ENCODE results near the gene ITIH6. TPM values are rescaled to one million over a fixed set of nuclear protein-coding genes. Genes with fewer than 3 reads are reported as not detected.
A peak's percentile ranks its signal among the peaks of the same experiment; 100 is the strongest.

The ITIH6 gene
- total RNA-seq, 2 donors from 2014 or later = not detected

DNA sequence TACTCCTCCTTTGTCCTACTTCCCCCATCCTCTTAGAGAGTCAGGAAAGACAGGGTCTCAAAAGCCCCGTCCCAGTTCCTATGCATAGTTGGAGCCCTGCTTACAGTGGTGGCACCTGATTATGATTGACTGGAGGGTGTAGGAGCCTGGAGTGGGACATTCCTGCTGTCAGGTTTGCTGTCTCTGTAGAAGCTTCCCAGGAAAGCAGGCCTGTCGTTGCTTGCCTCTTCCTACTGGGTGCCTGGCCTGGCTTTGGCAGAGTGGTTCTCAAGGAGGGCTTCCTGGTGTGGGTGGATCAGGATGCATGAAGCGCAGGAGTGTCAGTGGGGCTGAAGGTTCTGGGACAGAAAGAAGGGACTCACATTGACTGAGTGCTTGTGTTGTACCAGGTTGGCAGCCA, 14.3 kb upstream of the ITIH6 start:
- Histone ChIP-seq H3K27me3 (ENCODE audit: control insufficient read depth, insufficient read depth, low read length, poor library complexity, severe bottlenecking) (no peaks in the 10 kb centered on the region), H3K9ac (ENCODE audit: extremely low read depth, low read length, poor library complexity, severe bottlenecking) (no peak overlapping the region), H3K36me3 (ENCODE audit: control insufficient read depth, insufficient read depth, low read length) (peaks cover 67% of the 10 kb centered on the region), H3K4me1 (ENCODE audit: control insufficient read depth, insufficient read depth, low read length) (no peaks in the 10 kb centered on the region), H3K9me3 (ENCODE audit: control insufficient read depth, low read length) (no peaks in the 10 kb centered on the region), H3K27ac (ENCODE audit: low read depth, low read length) (no peak overlapping the region), H3K4me3 (ENCODE audit: low read length) (no peak overlapping the region)
- Mint-ChIP-seq H3K27me3 (ENCODE audit: insufficient read depth) (no peaks in the 10 kb centered on the region), H3K4me3 (no peak overlapping the region), H3K4me1 (no peaks in the 10 kb centered on the region), H3K36me3 (ENCODE audit: low read depth) (peaks cover 61% of the 10 kb centered on the region), H3K27ac (no peak overlapping the region), H3K9me3 (peaks cover 75% of the 10 kb centered on the region)
- WGBS, 2 experiments (ENCODE audit: insufficient coverage in 1 of 2, insufficient read length in 1 of 2) = 100% methylated on average over 3 of the region's 3 CpGs; no CpG with 5 or more reads in 1 of the 2 experiments
- DNase-seq = peak; percentile 9
- TF ChIP-seq, protein P1, sequence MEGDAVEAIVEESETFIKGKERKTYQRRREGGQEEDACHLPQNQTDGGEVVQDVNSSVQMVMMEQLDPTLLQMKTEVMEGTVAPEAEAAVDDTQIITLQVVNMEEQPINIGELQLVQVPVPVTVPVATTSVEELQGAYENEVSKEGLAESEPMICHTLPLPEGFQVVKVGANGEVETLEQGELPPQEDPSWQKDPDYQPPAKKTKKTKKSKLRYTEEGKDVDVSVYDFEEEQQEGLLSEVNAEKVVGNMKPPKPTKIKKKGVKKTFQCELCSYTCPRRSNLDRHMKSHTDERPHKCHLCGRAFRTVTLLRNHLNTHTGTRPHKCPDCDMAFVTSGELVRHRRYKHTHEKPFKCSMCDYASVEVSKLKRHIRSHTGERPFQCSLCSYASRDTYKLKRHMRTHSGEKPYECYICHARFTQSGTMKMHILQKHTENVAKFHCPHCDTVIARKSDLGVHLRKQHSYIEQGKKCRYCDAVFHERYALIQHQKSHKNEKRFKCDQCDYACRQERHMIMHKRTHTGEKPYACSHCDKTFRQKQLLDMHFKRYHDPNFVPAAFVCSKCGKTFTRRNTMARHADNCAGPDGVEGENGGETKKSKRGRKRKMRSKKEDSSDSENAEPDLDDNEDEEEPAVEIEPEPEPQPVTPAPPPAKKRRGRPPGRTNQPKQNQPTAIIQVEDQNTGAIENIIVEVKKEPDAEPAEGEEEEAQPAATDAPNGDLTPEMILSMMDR (conservative IDR thresholded peaks at IDR 0.05) = no peak

DNA sequence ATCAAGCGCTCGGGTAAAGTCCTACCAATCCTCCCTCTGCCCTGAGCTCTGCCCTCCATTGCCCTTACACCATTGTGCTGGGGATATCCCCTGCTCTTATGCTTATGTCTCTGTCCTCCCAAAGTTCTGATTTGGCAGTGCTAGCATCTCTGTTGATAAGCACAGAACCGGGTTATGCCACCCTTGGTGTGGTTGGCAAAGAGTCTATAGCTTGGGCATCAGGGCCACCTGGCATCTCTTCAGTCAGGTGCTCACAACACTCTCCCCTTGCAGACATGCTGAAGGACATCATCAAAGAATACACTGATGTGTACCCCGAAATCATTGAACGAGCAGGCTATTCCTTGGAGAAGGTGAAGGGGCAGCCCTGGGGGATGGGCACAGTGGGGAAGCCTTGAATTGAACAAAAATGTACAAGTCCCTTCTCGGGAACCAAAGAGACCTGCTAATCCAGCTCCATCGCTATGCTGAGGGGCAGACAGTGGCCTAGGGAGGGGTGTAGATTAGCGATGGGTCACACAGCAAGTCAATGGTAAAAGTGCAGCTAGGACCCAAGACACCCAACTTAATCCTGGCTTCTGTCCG, 13.3 kb upstream of the ITIH6 start:
- no peak overlapping the region for H3K27ac Mint-ChIP-seq
- H3K4me3 ChIP-seq (ENCODE audit: low read length) = peak overlapping the region; percentile 92
- H3K4me3 Mint-ChIP-seq = no peak overlapping the region
- no peaks in the 10 kb centered on the region for H3K27me3 Mint-ChIP-seq (ENCODE audit: insufficient read depth)
- H3K27ac ChIP-seq (ENCODE audit: low read depth, low read length) = no peak overlapping the region
- no peaks in the 10 kb centered on the region for H3K4me1 Mint-ChIP-seq
- peaks cover 56% of the 10 kb centered on the region for H3K36me3 Mint-ChIP-seq (ENCODE audit: low read depth)
- H3K9me3 ChIP-seq (ENCODE audit: control insufficient read depth, low read length) = no peaks in the 10 kb centered on the region
- H3K27me3 ChIP-seq (ENCODE audit: control insufficient read depth, insufficient read depth, low read length, poor library complexity, severe bottlenecking) = no peaks in the 10 kb centered on the region
- peaks cover 73% of the 10 kb centered on the region for H3K9me3 Mint-ChIP-seq
- DNase-seq = peak; percentile 10
- TF ChIP-seq, protein P1 (conservative IDR thresholded peaks at IDR 0.05) = no peak
- WGBS, 2 experiments (ENCODE audit: insufficient coverage in 1 of 2, insufficient read length in 1 of 2) = 97% methylated on average over 9 of the region's 9 CpGs; no CpG with 5 or more reads in 1 of the 2 experiments
- no peak overlapping the region for H3K9ac ChIP-seq (ENCODE audit: extremely low read depth, low read length, poor library complexity, severe bottlenecking)
- H3K36me3 ChIP-seq (ENCODE audit: control insufficient read depth, insufficient read depth, low read length) = peaks cover 65% of the 10 kb centered on the region
- no peaks in the 10 kb centered on the region for H3K4me1 ChIP-seq (ENCODE audit: control insufficient read depth, insufficient read depth, low read length)

DNA sequence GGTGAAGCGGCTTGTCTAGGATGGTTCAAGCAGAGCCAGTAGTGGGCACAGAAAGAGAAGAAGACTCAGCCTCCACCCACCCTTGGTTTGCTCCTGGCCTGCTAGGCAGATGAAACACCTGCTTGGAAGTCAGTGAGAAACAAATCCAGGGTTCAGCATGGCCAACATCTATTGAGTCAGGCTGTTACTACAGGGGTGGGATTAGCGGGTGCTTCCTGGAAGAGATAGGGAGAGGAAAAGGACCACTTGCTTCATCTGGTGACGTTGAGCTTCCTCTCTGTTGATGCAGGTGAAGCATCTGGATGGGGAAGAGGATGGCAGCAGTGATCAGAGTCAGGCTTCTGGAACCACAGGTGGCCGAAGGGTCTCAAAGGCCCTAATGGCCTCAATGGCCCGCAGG, 12.5 kb upstream of the ITIH6 start:
- Mint-ChIP-seq H3K4me1 (peaks cover 3% of the 10 kb centered on the region), H3K4me3 (peak overlapping the region; percentile 91), H3K36me3 (ENCODE audit: low read depth) (peaks cover 47% of the 10 kb centered on the region), H3K27ac (no peak overlapping the region), H3K9me3 (peaks cover 67% of the 10 kb centered on the region), H3K27me3 (ENCODE audit: insufficient read depth) (no peaks in the 10 kb centered on the region)
- TF ChIP-seq, protein P1 (conservative IDR thresholded peaks at IDR 0.05) = no peak
- no peaks in the 10 kb centered on the region for H3K27me3 ChIP-seq (ENCODE audit: control insufficient read depth, insufficient read depth, low read length, poor library complexity, severe bottlenecking)
- peak overlapping the region; percentile 92 for H3K4me3 ChIP-seq (ENCODE audit: low read length)
- no peak overlapping the region for H3K9ac ChIP-seq (ENCODE audit: extremely low read depth, low read length, poor library complexity, severe bottlenecking)
- peak; percentile 15 for DNase-seq
- no peaks in the 10 kb centered on the region for H3K4me1 ChIP-seq (ENCODE audit: control insufficient read depth, insufficient read depth, low read length)
- H3K36me3 ChIP-seq (ENCODE audit: control insufficient read depth, insufficient read depth, low read length) = peaks cover 57% of the 10 kb centered on the region
- H3K9me3 ChIP-seq (ENCODE audit: control insufficient read depth, low read length) = no peaks in the 10 kb centered on the region
- H3K27ac ChIP-seq (ENCODE audit: low read depth, low read length) = no peak overlapping the region
- 89% methylated on average over 5 of the region's 5 CpGs; no CpG with 5 or more reads in 1 of the 2 experiments for WGBS, 2 experiments (ENCODE audit: insufficient coverage in 1 of 2, insufficient read length in 1 of 2)
